Colon (tissue), 2 donors: ENCODE results near the gene PROZ.

Experiments used
- FAIRE-seq: peaks from 2 replicates; lab custom pipeline; 2012; peaks lifted over from hg19 to GRCh38; lab: Jason Lieb, UNC
- donor health status: control.
- donor health status: control.

Gene PROZ

DNA sequence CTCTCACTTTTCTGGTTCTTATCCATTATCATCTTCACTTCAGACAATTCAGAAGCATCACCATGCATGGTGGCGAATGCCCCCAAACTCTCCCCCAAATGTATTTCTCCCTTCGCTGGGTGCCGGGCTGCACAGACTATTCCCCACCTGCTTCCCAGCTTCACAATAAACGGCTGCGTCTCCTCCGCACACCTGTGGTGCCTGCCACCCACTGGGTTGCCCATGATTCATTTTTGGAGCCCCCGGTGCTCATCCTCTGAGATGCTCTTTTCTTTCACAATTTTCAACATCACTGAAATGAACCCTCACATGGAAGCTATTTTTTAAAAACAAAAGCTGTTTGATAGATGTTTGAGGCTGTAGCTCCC is 38.6 kb upstream of the PROZ start:
- no peak for FAIRE-seq

DNA sequence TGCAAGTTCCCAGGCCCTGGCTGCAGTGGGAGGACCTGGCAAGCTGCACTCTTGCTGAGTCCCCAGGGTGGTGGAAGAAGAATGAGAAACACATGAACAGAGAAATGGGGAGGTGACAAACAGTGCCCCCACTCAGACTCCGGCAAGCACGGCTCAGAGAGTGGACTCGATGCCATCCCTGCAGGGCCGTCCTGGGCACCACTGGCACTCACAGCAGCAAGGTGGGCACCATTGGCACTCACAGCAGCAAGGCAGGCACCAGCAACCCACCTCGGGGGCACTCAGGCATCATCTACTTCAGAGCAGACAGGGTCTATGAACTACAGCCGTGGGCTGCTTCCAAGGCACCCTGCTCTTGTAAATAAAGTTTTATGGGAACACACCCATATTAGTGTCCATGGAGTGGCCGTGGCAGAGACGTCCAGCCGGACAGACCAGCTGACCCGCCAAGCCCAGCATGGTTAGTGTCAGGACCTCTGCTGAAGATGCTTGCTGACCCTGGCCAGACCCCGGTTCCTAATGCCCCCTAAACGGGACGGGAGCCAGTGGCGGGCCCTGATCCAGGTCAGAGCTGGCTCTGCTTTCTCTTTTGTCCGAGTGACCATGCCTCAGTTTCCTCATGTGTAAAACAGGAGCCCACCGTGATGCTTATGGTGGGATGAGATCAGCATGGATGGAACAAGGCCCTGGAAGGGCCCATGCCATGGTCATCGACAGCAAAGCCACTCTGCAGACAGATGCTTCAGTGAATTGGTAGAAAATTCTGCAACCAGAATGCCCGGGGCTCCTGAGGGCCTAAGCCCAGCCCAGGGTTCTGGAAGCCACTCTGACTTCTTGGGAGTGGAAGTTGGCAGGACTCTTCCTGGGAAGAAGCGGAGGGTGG is 37.9 kb upstream of the PROZ start:
- no peak for FAIRE-seq

- no peak for FAIRE-seq
Measured at GRCh38 chr13:113121183-113121927, 37.1 kb upstream of the PROZ start.

- no peak for FAIRE-seq
Measured at GRCh38 chr13:113121928-113122471, 36.4 kb upstream of the PROZ start.

GRCh38 chr13:113122550-113123225 is 35.8 kb upstream of the PROZ start, which contains the start of gene F10:
Gene F10, plus strand, starts transcription at chr13:113122799. Its CDS starts 57 bp downstream, at chr13:113122856.
- FAIRE-seq = no peak

DNA sequence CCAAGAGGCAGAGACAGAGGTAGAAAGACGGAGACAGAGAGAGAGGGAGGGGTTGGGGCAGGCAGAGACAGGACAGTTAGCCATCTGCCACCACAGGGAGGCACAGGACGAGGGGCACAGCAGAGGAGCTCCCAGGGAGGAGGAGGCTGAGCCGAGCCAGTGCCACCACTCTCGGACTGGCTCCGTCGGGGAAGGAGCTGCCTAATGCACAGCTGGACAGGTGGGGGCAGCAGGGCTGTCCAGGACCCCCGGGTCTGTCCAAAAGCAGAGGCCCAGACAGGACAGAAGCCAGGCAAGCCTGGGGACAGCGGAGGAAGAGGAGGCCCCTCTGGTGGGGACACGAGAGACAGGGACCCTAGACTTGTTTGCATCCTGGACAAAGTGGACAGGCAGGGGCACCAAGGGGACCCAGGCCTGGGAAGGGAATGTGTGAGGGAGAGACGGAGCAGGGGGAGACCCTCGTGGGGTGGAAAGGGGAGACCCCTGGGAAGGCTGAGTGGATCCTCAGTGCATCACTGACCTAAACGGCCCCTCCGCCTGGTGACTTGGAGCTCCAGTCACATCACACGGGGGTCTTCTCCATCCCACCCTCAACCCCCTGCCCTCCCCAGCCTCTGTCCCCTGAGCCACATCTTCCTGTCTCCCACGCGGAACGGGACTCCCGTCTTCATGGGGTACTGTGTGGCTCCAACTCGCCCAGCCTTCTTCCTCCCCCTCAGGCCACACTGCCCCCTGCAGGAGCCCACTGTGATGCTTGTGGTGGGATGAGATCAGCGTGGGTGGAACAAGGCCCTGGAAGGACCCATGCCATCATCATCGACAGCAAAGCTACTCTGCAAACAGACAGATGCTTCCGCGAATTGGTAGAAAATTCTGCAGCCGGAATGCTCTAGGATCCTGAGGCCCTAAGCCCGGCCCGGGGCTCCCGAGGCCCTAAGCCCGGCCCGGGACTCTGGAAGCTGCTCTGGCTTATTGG is 34.9 kb upstream of the PROZ start:
- no peak for FAIRE-seq

GRCh38 chr13:113124211-113124970 is 34.1 kb upstream of the PROZ start:
- no peak for FAIRE-seq

GRCh38 chr13:113125506-113126264 is 32.8 kb upstream of the PROZ start:
- no peak for FAIRE-seq

GRCh38 chr13:113126265-113127150 is 31.9 kb upstream of the PROZ start:
- no peak for FAIRE-seq

GRCh38 chr13:113129480-113129879 is 29.0 kb upstream of the PROZ start:
- FAIRE-seq = no peak

DNA sequence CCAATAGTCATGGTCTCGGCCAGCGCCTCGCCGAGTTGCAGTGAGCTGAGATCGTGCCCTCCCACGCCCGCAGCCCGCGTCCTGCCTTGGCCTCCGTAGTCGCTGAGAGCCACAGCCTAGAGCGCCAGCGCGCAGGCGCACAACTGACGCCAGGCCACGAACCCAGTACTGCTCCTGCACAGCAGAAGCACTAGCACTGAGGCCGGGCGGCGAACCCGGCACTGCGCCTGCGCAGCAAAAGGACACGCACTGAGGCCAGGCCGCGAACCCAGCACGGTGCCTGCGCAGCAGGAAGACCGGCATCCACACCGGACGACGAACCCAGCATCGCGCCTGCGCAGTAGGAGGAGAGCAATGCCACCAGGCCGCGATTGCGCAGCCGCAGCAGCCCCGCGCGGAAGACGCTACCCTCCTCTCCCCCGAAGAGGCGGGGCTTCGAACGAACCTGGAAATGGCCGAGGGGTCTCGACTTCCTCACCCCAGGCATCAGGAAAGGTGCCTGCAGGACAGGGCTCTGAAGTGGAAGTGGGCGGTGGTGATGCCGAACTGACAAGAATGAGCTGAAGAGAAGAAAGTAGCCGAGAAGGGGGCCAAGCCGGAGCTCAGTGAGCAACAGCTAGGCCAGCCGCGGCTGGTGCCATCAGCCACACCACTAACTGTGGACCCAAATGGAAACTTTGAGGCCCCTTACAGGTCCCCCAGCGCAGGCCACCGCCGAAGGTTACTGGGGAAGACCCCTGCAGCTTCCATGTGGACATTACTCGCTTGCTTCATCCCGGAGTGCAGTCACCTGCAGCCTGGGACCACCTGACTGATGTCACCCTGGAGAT is 28.3 kb upstream of the PROZ start:
- FAIRE-seq = no peak

DNA sequence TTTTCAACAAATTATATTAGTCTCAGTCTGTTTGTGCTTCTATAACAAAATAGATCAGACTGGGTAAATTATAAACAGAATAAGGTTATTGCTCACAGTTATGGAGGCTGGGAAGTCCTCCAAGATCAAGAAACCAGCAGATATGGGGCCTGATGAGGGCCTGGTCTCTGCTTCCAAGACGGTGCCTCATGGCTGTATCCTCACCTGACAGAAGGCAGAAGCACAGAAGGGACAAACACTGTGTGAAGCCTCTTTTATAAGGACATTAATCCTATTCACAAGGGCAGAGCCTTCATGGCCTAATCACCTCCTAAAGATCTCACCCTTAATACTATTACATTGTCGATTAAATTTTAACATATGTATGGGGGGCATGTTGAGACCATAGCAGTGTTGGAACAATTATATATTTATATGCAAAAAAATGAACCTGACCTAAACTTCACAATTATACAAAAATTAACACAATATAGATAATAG is 23.1 kb upstream of the PROZ start:
- no peak for FAIRE-seq

DNA sequence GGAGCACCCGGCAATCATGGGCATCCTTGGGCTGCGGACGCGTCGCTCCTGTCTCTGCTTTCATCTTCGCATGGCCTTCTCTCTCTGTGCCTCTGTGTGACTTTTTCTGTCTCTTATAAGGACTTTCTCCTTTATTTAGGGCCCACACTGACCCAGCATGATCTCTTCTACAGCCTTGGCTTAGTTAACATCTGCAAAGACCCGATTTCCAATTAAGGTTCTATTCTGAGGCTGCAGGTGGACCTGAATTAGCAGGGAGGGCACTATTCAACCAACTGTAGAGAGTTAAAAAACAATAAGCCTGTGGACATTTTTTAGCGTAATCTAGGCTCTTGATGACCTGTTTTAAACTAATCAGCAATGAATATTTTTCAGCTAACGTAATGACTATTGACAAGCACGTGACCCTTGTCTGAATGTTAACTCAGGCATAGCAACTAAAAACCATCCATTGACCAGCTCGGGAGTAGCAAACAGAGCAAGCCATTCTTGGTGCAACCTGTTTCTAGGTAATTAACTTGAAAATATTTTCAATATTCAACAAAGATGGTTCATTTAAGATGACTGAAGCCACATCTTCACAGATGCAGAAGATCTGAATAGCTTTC is 20.7 kb upstream of the PROZ start:
- no peak for FAIRE-seq

GRCh38 chr13:113138792-113139551 is 19.5 kb upstream of the PROZ start:
- no peak for FAIRE-seq

- FAIRE-seq = no peak
Measured at GRCh38 chr13:113139577-113139976, 18.9 kb upstream of the PROZ start.
